SW 1271 (cell line): ENCODE results near the gene TRPV3.
"Not testable (repeated sequence)": the region's sequence is repeated elsewhere in the genome, so short reads cannot be mapped to it uniquely, and the experiment has no call there.

ENCODE experiments used
- DNase-seq, 2 experiments: peaks; one replicate each; lab custom pipeline; 2025; lab: John Stamatoyannopoulos, UW

The TRPV3 gene

DNA sequence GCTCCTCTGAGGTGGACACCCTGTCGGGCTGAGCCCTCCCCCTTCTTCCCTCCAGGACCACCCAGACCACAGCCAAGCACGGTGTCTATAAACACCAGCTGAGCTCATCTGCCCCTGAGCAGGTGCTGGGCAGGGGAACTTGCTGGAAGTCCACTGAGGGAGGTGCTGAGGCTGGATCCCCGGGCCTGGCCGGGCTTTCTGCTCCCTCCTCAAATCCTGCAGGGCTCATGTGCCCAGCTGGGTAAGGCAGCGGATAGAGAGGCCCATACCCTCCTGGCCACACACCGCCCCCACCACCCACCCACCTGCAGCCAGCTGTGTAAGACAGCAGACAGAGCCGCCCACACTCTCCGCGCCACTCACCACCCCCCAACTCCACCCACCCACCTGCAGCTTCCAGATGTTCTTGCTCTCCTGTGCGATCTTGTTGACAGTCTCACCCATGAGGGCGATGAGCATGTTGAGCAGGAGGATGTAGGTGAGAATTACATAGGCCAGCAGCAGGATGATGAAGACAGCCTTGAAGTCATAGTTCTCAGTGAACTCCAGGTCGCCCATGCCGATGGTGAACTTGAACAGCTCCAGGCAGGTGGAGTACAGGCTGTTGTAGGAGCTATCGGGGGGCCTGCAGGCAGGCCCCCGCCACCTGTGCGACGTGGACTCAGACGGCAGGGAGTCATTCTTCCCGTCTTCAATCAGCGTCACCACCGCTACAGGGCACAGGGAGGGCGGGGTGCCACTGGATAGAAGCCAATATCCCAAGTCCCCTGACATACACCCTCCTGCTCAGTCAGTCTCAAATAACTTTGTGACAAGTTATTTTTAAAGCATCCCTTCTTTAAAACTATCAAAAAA is 15.9 kb upstream of the TRPV3 start:
- DNase-seq: no peak

DNA sequence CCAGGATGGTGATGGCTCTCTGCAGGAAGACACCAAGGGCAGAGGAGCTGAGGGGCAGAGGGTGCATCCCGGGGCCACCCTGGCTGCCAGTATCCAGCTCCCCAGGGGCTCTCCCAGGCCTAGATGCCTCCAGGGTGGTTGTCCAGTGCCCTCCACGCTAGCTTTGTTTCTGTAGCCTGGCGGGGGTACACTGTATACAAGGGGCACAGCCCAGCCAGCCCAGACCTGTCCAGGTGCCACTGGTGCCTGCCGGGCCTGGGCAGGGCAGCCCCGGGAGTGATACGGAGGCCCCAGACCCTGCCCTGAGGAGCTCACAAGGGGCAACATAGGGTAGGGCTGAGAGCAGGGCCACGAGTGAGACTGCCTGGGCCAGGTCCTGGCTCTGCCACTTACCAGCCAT is 14.6 kb upstream of the TRPV3 start:
- DNase-seq: no peak

DNA sequence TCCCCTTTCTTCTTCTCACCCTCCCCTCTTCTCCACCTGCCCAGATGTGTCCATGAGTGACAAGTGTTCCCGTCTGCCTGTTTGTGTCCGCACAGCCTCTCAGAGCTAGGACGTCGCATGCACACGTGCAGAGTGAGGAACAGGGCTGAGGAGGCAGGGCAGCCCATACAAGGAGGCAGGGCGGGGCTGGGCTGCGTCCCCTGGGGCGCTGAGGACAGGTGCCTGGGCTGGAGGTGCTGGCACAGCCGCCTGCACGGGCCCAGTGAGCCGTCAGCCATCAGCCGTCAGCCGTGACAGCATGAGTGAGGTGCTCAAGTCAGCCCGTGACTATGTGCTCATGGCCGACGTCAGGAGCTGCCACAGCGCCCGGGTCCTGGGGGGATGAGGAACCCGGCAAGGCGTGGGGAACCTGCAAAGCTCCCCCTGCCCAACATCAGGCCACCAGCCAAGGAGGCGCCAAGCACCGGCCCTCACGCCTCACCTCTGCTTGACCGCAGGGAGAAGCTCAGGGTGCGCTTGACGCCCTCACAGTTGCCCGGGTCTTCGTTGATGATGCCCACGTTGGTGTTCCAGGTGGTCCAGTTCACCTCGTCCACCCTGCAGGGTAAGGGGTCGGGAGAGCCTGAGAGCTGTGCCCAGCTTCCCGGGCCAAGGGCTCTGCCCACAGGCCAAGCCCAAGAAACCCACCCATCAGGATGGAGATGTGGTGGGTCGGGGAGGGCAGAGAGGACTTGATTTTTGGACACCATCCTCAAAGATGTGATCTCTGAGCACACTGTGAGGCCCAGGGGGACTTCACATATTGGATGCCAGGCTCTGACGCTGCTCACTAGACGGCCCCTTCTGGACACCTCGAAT is 13.7 kb upstream of the TRPV3 start:
- no peak for DNase-seq

DNA sequence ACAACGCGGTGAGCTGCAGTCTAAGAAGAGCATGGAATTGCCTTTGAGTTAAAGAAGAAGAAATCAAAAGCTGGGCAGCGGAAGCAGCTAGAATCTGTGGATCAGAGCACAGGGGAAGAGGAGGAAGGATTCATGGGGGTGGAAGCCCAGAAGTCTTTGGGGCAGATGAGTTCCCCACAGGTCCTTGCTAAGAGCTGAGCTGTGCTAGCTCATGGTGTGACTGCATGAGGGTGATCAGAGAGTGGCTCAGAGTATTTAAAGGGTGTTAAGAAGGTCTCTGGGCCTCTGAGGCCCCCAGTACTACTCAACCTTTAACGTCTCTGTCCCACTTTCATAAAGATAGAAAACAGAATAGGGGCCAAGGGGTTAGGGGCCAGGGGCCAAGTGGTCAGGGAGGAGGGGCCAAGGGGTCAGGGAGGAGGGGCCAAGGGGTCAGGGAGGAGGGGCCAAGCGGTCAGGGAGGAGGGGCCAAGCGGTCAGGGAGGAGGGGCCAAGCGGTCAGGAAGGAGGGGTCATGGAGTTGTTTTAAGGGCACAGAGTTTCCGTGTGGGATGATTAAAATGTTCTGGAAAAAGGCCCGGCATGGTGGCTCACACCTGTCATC is 12.0 kb upstream of the TRPV3 start:
- no peak for DNase-seq

DNA sequence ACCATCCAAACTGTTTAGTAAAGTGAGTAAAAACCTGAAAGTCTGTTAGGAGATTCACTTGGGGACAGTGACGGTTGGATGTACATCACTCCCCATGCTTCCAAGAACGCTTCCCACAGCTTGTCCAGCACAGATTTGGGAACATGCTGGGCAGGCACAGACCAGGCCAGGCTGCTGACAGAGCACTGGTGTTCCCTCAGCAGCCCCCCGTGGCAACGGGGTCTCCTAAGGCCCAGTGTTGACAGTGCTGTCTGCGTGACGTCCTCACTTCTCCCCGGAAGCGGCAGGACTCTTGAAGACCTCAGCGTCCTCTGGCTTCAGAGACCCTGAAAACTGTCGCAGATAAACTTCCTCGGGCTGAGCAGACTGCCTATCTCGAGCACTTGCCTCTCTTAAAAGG is 8.9 kb upstream of the TRPV3 start:
- DNase-seq: no peak

DNA sequence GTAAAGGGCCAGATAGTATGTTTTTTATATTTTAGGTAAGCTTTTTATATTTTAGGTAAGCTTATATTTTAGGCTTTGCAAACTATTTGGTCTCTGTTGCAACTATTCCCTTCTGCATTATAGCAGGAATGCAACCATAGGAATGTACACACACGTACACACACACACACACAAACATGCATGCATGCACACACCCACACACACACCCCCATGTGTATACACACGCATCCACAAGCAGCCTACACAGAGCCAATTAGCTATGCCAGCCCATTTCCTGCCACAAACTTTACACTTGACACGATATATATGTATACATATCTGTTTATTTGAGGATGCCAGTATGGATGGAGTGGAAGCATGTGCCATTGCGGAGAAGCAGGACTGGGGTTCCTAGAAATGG is 7.5 kb upstream of the TRPV3 start:
- no peak for DNase-seq

DNA sequence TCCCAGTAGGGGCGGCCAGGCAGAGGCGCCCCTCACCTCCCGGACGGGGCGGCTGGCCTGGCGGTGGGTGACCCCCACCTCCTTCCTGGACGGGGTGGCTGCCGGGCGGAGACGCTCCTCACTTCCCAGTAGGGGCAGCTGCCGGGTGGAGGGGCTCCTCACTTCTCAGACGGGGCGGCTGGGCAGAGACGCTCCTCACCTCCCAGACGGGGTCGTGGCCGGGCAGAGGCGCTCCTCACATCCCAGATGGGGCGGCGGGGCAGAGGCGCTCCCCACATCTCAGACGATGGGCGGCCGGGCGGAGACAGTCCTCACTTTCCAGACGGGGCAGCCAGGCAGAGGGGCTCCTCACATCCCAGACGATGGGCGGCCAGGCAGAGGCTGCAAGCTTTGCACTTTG is 6.6 kb upstream of the TRPV3 start:
- not testable (repeated sequence) for DNase-seq

DNA sequence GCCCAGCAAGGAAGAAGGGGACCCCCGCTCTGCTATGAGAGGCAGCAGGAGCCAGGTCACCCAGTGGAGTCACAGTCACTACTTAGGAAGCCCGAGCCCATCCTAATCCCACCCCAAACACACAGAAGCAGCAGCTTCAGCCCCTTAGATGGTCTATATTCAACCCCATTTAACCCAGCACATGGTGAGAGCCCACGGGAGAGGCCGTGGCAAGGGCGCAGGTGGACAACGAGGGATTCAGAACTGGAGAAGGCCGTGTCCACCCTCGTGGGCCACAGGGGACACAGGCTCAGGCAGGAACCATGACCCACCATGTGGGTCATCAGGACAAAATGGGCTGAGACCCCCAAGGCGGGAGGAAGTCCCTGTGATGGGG is 1.6 kb upstream of the TRPV3 start:
- no peak for DNase-seq

DNA sequence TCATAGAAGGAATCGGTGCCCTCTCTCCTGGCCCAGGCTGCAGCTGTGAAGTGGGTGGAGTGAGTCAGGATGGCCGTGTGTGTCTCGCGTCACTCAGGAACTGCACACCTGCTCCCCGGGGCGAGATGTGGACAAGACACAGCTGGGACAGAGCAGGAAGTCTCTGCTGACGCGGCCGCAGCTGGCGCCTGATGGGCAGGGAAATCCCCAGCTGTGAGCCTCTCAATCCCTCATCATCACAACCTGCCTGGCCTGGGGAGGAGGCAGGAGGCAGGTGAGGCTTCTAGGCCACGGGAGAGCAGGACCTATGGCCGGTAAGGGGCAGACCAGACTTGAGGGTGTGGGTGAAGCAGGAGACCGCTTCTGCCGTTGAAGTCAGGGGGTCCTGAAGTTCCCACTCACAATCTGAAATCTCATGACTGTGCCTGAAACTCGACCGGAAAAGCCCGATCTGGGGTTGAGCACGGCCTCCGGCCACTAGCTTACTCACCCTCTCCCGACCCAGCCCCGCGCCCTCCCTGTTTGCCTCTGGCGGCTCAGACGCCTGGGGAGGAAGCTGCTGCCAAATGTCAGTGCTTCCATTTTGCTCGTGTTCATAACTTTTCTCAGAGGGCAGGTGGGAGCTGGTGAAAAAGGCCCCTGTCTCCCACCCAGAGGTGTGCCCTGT is 1.1 kb upstream of the TRPV3 start:
- DNase-seq: no peak

DNA sequence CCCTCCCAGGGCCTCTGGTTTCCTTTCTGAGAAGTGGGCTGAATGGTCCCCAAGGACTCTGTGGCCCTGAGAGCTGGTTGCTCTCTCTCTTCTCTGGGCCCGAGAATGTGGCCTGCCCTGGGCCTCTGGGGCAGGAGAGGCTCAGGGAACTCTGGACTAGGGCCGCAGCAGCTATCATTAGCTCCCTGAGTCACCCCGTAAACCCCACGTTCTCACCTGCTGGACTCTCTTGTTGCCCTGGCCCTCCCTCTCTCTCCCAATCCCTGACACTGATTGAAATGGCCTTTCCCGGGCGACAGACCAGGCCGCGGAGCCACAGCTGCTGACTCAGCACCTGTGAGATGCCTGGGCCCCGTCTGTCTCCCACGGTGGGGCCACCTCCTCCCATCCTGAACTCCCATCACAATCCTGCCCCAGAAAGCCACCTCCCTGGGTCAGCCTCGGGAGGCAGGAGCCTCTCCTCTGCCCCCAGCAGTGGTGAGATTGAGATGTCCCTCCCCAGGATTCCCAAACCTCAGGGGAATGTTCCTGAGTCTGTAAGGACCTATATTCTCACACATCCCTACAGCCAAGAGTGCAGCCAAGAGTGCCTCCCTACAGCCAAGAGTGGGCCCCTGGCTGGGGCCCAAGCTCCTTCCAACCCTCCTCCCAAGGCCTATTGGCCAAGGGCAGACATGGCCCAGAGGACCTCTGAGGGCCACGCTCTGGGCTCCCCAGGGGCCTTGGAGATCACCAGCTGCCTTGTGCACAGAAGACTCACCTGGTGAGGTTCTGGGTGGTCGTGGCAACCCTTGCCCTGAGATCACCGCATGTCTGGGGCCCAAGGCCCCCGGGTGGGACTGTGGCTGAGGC is 470 bp downstream of the TRPV3 start:
- no peak for DNase-seq

DNA sequence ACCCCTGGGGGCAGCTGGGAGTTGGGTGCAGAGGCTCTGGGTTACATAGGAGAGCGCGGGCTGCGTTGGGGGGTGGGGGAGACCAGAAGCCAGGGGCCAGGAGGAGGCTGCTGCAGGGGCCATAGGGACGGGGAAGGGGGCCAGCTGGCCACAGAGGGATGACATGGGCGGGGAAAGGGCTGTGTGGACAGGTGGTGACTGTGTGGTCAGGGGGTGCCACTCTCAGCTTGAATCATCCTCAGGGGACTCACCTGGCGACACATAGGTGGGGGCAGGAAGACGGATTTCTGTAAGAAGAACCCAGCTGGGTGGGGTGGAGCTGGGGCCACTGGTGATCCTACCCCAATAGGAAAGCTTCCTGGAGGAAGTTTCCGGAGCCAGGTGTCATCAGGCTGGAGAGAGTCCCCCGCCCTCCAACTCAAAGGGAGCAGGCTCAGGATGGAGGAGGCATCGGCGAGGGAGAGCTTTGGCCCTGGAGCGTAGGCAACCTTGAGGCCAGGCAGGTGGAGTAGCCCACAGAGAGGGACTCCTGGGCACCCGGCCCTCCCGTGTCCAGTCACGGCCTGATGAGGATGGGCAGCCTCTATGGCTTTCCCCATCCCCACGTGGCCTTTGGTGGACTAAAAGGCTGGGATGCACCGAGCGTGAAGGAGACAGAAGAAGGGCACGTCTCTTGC is 1.2 kb downstream of the TRPV3 start:
- DNase-seq: no peak

DNA sequence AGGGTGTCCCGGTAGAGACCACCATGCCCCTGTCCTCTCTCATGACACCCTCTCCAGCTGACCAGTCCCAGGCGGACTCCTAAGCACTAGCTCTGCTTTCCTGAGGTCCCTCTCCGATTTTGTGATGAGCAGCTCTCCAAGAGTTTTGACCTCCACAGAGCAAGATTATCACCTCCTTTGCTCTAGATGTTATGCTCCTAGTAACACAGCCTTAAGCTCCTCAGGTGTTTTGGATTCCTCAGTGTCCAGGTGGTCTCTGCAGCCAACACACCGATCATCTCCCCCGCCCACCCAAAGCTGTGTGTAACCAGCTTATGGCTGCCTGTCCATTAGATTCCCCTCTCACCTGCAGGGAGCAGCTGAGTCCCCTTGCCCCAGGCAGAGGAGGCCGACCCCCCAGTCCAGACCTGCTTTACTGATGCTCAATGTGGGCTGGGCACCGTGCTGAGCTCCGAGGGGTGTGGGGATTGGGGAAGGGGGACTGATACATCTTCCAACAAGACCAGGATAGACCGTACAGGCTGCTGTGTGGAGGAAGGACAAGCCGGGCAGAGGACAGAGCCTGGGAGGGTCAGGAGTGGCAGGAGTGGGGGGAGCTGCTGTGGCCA is 2.3 kb downstream of the TRPV3 start:
- no peak for DNase-seq

DNA sequence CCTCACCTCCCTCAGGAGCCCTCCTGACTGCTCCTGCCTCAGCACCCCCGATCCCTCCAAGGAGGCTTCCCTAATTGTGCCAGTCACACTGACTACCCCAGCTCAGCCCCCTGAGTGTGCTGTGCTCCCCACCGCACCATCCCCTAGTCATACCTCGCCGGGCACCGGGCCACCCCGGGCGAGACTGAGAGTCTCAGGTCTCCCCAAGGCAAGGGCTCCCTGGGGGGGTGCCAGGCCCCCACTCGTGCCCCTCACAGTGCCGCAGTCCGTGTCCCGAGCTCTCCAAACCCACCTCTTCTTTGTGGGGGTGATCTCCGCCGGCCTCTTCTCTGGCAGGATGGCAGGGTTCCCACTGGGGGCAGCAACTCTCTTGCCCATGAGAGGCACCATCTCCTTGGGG is 3.2 kb downstream of the TRPV3 start:
- DNase-seq: no peak

DNA sequence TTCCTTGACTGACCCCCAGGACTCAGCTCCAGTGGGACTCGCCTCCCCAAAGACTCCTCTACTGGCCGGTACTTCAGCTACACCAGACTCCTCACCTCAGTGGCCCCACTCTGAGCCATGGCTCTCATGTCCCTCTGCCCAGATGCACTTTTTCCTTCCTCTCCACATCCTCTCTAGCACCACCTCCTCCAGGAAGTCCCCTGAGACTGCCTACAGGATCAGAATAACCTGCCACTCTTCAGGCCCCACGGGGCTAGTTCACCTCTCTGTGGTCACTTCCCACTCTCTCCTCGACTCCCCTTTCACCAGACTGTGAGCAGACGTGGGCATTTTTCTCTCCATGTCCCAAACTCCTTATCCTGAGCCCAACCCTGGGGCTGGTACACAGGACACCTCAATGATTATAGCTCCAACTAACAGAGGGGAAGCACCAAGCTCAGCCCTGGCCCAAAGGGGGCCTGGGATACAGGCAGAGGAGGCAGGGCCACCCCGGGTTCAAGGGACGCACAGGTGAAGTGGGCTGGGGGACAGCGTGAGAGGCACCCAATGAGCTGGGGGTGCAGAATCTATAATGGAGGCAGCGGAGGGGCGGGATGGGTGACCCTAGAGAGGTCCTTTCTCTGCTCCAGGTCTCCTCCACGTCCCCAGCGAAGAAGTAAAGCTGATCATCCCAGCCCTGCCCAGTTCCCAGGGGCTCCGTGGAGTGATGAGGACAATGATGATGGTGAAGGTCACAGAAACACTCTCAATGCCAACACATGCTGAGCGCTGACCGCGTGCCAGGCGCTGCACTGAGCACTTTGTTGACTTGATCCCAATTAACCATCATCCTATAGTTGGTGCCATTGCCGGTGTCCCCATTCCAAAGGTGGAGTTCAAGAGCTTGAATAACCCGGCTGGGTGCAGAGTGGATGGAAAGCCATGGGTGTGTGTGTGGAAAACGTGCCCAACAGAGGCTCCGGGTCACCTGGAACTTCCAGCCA is 3.9 kb downstream of the TRPV3 start:
- no peak for DNase-seq

DNA sequence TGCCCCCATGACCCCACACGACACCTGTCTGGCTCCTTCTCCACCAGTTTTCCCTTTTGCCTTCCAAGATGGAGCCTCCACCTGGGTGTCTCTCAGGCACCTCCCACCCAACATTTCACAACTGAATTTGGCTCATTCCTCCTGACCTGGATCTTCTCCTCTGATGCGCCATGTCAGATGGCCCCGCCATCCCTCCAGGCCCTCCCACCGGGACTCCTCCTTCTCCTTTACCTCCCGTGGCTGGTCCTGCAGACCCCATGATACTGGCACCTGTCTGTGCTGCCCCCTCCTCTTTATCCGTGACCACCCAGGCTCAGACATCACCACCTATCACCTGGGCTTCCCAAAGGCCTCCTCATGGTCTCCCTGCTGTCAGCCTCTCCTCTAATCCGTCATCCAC is 4.7 kb downstream of the TRPV3 start:
- no peak for DNase-seq

DNA sequence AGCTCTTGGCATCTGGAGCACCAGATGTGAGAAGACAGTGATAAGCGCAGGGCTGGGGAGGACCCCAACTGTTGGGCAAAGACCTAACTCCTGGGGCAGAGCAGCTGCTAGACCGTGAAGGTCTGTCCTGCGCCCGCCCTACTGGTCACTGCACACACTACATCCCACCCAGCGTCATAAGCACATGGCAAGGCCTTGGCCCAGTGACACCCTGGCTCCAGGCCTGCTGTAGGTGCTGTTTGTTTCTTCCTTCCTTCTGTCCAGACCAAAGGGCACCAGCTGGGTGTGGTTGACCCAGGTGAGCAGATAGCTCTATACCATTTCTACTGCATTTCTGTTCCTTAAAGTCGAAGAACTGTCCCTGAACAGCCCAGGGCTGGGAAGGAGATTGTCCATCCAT is 6.4 kb downstream of the TRPV3 start:
- no peak for DNase-seq

DNA sequence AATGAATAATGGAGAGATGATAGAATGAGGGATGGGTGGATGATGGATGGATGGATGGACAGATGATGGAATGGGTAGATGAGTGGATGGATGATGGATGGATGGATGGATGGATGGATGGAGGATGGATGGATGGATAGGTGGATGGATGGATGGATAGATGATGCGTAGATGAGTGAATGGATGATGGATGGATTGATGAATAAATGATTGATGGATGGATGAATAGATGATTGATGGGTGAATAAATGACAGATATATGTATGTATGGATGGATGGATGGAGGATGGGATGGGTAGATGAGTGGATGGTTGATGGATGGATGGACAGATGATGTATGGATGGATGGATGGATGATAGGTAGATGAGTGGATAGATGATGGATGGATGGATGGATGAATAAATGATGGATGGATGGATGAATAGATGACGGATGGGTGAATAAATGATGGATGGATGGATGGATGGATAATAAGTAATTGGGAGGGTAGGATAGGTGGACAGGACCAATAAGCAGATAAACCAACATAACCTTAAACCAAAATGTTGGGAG is 7.9 kb downstream of the TRPV3 start:
- no peak for DNase-seq

DNA sequence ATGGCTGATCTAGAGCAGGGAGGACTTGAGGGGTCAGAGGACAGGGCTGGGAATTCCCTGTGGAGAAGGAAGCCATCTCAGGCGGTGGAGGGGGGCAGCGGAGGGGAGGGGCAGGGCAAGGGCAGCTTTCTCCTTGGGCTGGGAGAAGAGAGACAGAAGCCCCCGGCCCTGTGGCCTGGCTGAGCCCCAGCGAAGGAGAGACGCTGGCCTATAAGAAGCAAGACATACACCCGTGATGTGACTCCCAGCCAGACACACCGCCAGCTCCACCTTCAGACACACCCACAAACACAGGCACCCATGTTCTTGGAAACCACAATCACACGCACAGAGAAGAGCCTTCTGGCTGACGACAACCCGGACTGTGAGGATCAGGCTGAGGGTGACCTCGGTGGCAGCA is 10.0 kb downstream of the TRPV3 start:
- DNase-seq: no peak

DNA sequence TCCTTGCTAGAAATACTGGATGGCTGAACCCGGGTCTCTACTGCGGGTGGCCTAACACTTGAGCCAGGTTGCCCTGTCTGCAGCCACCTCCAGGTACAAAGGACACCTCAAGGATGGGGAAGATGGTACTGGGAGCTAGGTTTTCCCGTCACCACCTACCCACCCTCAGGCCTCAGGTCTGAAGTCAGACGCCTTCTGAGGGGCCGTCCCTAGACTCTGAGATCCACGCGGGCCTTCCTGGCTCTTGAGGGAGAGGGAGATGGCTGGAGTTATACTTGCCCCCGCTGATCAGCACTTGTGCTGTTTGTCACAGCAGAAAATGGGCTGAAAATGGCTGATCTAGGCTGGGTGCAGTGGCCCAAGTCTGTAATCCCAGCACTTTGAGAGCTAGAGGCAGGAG is 10.6 kb downstream of the TRPV3 start:
- no peak for DNase-seq
